T-helper 2 cell (primary cell): ENCODE results near the gene RNU11.
"Not testable (repeated sequence)": the region's sequence is repeated elsewhere in the genome, so short reads cannot be mapped to it uniquely, and the experiment has no call there.

Source experiments
- DNase-seq, 5 experiments: peaks; one replicate each; pipeline versions ENCODE4 v3.0.0 to v3.0.0-alpha.2; 2012 to 2022

The RNU11 gene

GRCh38 chr1:28663871-28664470 lies 15.6 kb downstream of the RNU11 start:
- DNase-seq: no peak

DNA sequence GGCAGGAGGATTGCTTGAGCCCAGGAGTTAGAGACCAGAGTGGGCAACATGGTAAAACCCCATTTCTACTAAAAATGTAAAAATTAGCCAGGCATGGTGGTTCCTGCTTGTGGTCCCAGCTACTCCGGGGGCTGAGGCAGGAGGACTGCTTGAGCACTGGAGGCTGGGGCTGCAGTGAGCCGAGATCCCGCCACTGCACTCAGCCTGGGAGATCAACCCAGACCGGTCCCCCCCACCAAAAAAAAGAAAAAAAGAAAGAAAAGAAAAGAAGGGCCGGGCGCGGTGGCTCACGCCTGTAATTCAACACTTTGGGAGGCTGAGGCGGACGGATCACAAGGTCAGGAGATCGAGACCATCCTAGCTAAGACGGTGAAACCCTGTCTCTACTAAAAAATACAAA lies 18.4 kb downstream of the RNU11 start:
- DNase-seq: no peak

- DNase-seq: peak; percentile 66 to 94 (median 77)
These were observed 20.0 kb downstream of the RNU11 start, which contains the start of gene GMEB1 for GRCh38 chr1:28668191-28668955. TSS of gene GMEB1 (plus strand) at chr1:28668784. CDS start at chr1:28683613, 14,829 bp downstream.

DNA sequence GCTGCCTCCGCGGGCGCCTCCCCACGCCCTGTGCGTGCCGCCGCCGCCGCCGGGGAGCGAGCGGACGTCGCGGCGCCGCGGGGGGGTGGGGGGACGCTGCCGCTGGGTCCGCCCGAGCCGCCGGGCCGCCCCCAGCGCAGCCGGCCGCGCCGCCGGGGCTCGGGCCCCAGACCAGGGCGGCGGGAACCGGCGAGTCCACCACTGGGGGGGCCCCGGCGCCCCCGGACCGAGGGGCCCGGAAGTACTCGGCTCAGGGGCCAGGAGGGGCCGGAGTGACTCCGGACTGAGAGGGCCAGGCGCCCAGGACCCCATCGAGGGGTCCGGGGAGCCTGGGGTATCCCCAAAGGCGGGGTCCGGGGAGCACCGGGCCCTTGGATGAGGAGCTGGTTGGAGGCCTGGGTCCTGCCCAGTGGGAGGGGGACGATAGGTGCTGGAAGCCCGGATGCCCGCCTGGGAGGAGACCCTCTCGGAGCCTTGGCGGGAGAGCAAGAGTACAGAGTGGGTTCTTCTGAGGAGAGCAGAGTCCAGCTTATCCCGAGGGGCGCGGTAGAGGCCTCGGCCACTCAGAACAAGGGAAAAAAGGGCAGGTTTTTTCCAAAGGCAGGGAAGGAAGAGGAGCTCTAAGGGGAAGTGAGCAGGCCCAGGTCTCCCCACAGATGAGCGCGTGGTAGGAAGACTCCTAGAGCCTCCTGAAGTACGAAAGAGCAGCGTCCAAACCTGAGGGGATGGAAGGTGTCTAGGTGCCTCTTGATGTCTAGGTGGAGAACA lies 20.7 kb downstream of the RNU11 start:
- DNase-seq: peak in 4 of 5 experiments; percentile 14 to 92 (median 38)

- DNase-seq: no peak
These were observed 22.9 kb downstream of the RNU11 start for GRCh38 chr1:28671254-28671780.

DNA sequence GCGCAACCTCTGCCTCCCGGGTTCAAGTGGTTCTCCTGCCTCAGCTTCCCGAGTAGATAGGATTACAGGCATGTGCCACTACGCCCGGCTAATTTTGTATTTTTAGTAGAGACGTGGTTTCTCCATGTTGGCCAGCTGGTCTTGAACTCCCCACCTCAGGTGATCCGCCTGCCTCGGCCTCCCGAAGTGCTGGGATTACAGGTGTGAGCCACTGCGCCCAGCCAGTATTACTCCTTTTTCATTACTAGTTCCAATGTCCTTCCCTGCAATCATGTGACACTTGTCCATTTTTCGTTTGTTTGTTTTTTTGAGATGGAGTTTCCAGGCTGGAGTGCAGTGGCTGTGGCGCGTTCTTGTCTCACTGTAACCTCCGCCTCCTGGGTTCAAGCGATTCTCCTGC lies 24.6 kb downstream of the RNU11 start:
- DNase-seq: not testable (repeated sequence)

- DNase-seq: no peak
These were observed 27.5 kb downstream of the RNU11 start for GRCh38 chr1:28675924-28676257.

DNA sequence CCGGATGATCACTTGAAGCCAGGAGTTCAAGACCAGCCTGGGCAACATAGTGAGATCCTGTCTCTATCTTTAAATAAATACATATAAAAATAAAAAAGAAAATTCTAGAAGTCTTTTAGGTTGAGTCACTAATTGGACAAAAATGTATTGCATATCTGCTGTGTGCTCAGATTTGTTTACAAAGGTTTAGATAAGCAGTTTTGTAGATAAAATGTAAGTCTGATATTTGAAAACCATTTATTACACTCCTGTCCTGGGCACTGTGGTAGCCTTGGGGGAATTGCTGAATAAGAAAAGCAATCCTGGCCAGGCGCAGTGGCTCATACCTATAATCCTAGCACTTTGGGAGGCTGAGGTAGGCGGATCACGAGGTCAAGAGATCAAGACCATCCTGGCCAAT lies 31.8 kb downstream of the RNU11 start:
- no peak for DNase-seq

DNA sequence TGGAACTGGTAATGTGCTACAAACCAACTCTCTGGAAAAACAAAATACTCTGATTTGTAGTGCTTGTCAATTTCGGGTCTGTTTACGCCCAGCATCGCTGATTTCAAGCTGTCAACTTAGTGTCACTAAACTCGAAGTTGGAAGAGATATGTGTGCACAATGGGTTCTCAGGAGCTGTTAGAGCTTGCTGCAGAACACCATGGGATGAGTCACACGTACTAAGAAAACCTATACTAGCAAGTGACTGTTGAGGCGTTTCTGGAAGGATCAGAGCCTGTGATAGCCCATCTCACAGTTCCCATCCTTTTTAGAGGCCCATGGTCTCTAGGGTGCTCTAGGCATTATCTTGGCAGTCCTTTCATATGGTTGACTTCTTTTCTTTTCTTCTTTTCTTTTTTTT lies 34.4 kb downstream of the RNU11 start:
- DNase-seq: no peak

- no peak for DNase-seq
These were observed 36.5 kb downstream of the RNU11 start for GRCh38 chr1:28684937-28685336.

- not testable (repeated sequence) for DNase-seq
These were observed 43.2 kb downstream of the RNU11 start for GRCh38 chr1:28691627-28692026.
